ENCODE results near the gene KRT13. TPM values are rescaled to one million over a fixed set of nuclear protein-coding genes. Genes with fewer than 3 reads are reported as not detected.

KRT13 gene
- total and polyA plus RNA-seq, 2 donors (not counting 1 experiment from before 2014, with no cell fraction given): not detected

GRCh38 chr17:41466988-41467387 lies 38.4 kb downstream of the KRT13 start, which contains the start of gene KRT32:
TSS of gene KRT32 (minus strand) at chr17:41467386. CDS start at chr17:41467325, 61 bp downstream.
- H3K4me2 ChIP-seq (ENCODE audit: extremely low read depth, insufficient read depth, low read length): no peak within 1 kb of the TSS
- H3K9ac ChIP-seq (ENCODE audit: insufficient read depth, low read length): no peak within 1 kb of the TSS
- no peak within 1 kb of the TSS for H3K27ac ChIP-seq (ENCODE audit: insufficient read depth, low read length)
- no peaks in the 10 kb centered on the region for H4K20me1 ChIP-seq (ENCODE audit: control insufficient read depth, extremely low read depth, insufficient read depth, low read length)
- H3K4me3 ChIP-seq (replicated peaks in 1 of 4; ENCODE audit: control extremely low read depth in 1 of 4, insufficient read depth in 1 of 4, low read depth in 3 of 4, low read length in 4 of 4): no peak within 1 kb of the TSS
- peaks cover 4% of the 10 kb centered on the region for H3K4me1 ChIP-seq (ENCODE audit: control insufficient read depth, extremely low read depth, insufficient read depth, low read length)
- no peaks in the 10 kb centered on the region for H3K9me3 ChIP-seq (ENCODE audit: control insufficient read depth, insufficient read depth, low read depth, low read length)
- H3K36me3 ChIP-seq (ENCODE audit: control insufficient read depth, insufficient read depth, low read length): no peaks in the 10 kb centered on the region
- no peak within 1 kb of the TSS for H2AFZ ChIP-seq (ENCODE audit: low read length)
- no peak for DNase-seq (ENCODE audit: low read depth in 2 of 2)
- peaks cover 6% of the 10 kb centered on the region for H3K27me3 ChIP-seq (ENCODE audit: control insufficient read depth, insufficient read depth, low read length)
- H3K79me2 ChIP-seq (ENCODE audit: control insufficient read depth, insufficient read depth, low read length): no peaks in the 10 kb centered on the region
- no peak for TF ChIP-seq EZH2 (IDR thresholded peaks at IDR 0.05; ENCODE audit: low read length, missing control alignments)
- TF ChIP-seq CTCF (conservative IDR thresholded peaks at IDR 0.05 in 1 of 2, IDR thresholded peaks at IDR 0.05 in 1 of 2; ENCODE audit: low read depth in 1 of 2, low read length in 2 of 2): no peak

GRCh38 chr17:41464682-41465081 lies 40.7 kb downstream of the KRT13 start:
- peaks cover 6% of the 10 kb centered on the region for H3K27me3 ChIP-seq (ENCODE audit: control insufficient read depth, insufficient read depth, low read length)
- H3K4me2 ChIP-seq (ENCODE audit: extremely low read depth, insufficient read depth, low read length): no peak overlapping the region

GRCh38 chr17:41464173-41464572 lies 41.2 kb downstream of the KRT13 start:
- DNase-seq (ENCODE audit: low read depth in 2 of 2): no peak
- H3K4me3 ChIP-seq (replicated peaks in 1 of 4; ENCODE audit: control extremely low read depth in 1 of 4, insufficient read depth in 1 of 4, low read depth in 3 of 4, low read length in 4 of 4): no peak overlapping the region
- H3K9me3 ChIP-seq (ENCODE audit: control insufficient read depth, insufficient read depth, low read depth, low read length): no peaks in the 10 kb centered on the region
- no peaks in the 10 kb centered on the region for H3K36me3 ChIP-seq (ENCODE audit: control insufficient read depth, insufficient read depth, low read length)
- no peak overlapping the region for H3K4me2 ChIP-seq (ENCODE audit: extremely low read depth, insufficient read depth, low read length)
- H3K27ac ChIP-seq (ENCODE audit: insufficient read depth, low read length): no peak overlapping the region
- H3K79me2 ChIP-seq (ENCODE audit: control insufficient read depth, insufficient read depth, low read length): no peaks in the 10 kb centered on the region
- TF ChIP-seq CTCF (conservative IDR thresholded peaks at IDR 0.05 in 1 of 2, IDR thresholded peaks at IDR 0.05 in 1 of 2; ENCODE audit: low read depth in 1 of 2, low read length in 2 of 2): no peak
- no peak for TF ChIP-seq EZH2 (IDR thresholded peaks at IDR 0.05; ENCODE audit: low read length, missing control alignments)
- no peak overlapping the region for H3K9ac ChIP-seq (ENCODE audit: insufficient read depth, low read length)
- peaks cover 7% of the 10 kb centered on the region for H3K27me3 ChIP-seq (ENCODE audit: control insufficient read depth, insufficient read depth, low read length)
- H4K20me1 ChIP-seq (ENCODE audit: control insufficient read depth, extremely low read depth, insufficient read depth, low read length): no peaks in the 10 kb centered on the region
- H3K4me1 ChIP-seq (ENCODE audit: control insufficient read depth, extremely low read depth, insufficient read depth, low read length): peaks cover 4% of the 10 kb centered on the region
- H2AFZ ChIP-seq (ENCODE audit: low read length): no peak overlapping the region

More at GRCh38 chr17:41464682-41465081, 40.7 kb downstream of the KRT13 start:
- Histone ChIP-seq H3K79me2 (ENCODE audit: control insufficient read depth, insufficient read depth, low read length) (no peaks in the 10 kb centered on the region), H4K20me1 (ENCODE audit: control insufficient read depth, extremely low read depth, insufficient read depth, low read length) (no peaks in the 10 kb centered on the region), H3K4me3 (replicated peaks in 1 of 4; ENCODE audit: control extremely low read depth in 1 of 4, insufficient read depth in 1 of 4, low read depth in 3 of 4, low read length in 4 of 4) (no peak overlapping the region), H2AFZ (ENCODE audit: low read length) (no peak overlapping the region), H3K9me3 (ENCODE audit: control insufficient read depth, insufficient read depth, low read depth, low read length) (no peaks in the 10 kb centered on the region), H3K36me3 (ENCODE audit: control insufficient read depth, insufficient read depth, low read length) (no peaks in the 10 kb centered on the region), H3K27ac (ENCODE audit: insufficient read depth, low read length) (no peak overlapping the region), H3K9ac (ENCODE audit: insufficient read depth, low read length) (no peak overlapping the region), H3K4me1 (ENCODE audit: control insufficient read depth, extremely low read depth, insufficient read depth, low read length) (peaks cover 4% of the 10 kb centered on the region)
- TF ChIP-seq EZH2 (IDR thresholded peaks at IDR 0.05; ENCODE audit: low read length, missing control alignments) (no peak), CTCF (conservative IDR thresholded peaks at IDR 0.05 in 1 of 2, IDR thresholded peaks at IDR 0.05 in 1 of 2; ENCODE audit: low read depth in 1 of 2, low read length in 2 of 2) (no peak)
- DNase-seq (ENCODE audit: low read depth in 2 of 2): peak; percentile 66 to 96

Measured in fibroblast of lung (primary cell).